IMR-90 (cell line): Measurements from ENCODE around the gene TSPAN1. TPM values are rescaled to one million over a fixed set of nuclear protein-coding genes. Genes with fewer than 3 reads are reported as not detected.

Source experiments
- ATAC-seq: fragments of 200-7000 bp; cut with Tn5 transposase; 2 replicates; pipeline ENCODE4 v1.9.1; 2020; ENCODE audit warnings: low read depth, mild to moderate bottlenecking, moderate library complexity
- BruUV-seq: library from RNA; stranded (reverse); fragments of 400-500 nt; replicated peaks from 2 replicates; lab custom pipeline; 2021; lab: Mats Ljungman, UMichigan
- CTCF ChIA-PET: fragments of 300-600 bp; formaldehyde crosslinking; extraction: SDS; loops from one replicate; lab custom pipeline; 2021; ENCODE audit warnings: antibody characterized with exemption; lab: Yijun Ruan, JAX
- POLR2A ChIA-PET: fragments of 300-600 bp; sonication (Branson Sonifier 250); formaldehyde crosslinking; loops from one replicate; lab custom pipeline; 2022; ENCODE audit warnings: antibody characterized with exemption; ENCODE audit not compliant: unreplicated experiment; lab: Charles Lee
- DNase-seq: peaks from one replicate; pipeline ENCODE4 v3.0.0; 2013
- H2AFZ ChIP-seq: replicated peaks from 2 replicates; pipeline ENCODE3; 2013; ENCODE audit warnings: low read length, mild to moderate bottlenecking; ENCODE audit not compliant: poor library complexity
- H2AK5ac ChIP-seq: 2 replicates; pipeline ENCODE4 v1.6.1; 2013; ENCODE audit warnings: low read depth, low read length, inconsistent platforms
- H2AK9ac ChIP-seq: replicated peaks from 2 replicates; pipeline ENCODE3; 2013; ENCODE audit warnings: mild to moderate bottlenecking, low read depth, low read length, moderate library complexity; ENCODE audit not compliant: poor library complexity
- H2BK120ac ChIP-seq: 2 replicates; pipeline ENCODE4 v1.6.1; 2013; ENCODE audit warnings: low read depth, low read length, inconsistent platforms
- H2BK15ac ChIP-seq: 3 replicates; pipeline ENCODE4 v1.6.1; 2013; ENCODE audit warnings: low read depth, low read length, inconsistent platforms
- H2BK20ac ChIP-seq: 2 replicates; pipeline ENCODE4 v1.6.1; 2013; ENCODE audit warnings: low read depth, mild to moderate bottlenecking, inconsistent platforms, low read length, moderate library complexity
- H2BK5ac ChIP-seq: 2 replicates; pipeline ENCODE4 v1.6.1; 2013; ENCODE audit warnings: mild to moderate bottlenecking, low read depth, low read length, inconsistent platforms; ENCODE audit not compliant: poor library complexity, severe bottlenecking
- H3K14ac ChIP-seq: replicated peaks from 2 replicates; pipeline ENCODE4 v1.6.1; 2013; ENCODE audit warnings: low read depth, low read length, inconsistent platforms
- H3K18ac ChIP-seq: 2 replicates; pipeline ENCODE4 v1.6.1; 2013; ENCODE audit warnings: low read depth, low read length, control low read depth
- H3K23ac ChIP-seq: 2 replicates; pipeline ENCODE4 v1.6.1; 2013; ENCODE audit warnings: low read depth, low read length, inconsistent platforms
- H3K27ac ChIP-seq: 2 replicates; pipeline ENCODE4 v1.5.1; 2013; ENCODE audit warnings: mild to moderate bottlenecking, control low read depth, low read length; ENCODE audit not compliant: insufficient read depth
- H3K27me3 ChIP-seq: 2 replicates; pipeline ENCODE4 v1.6.1; 2013; ENCODE audit warnings: low read length; ENCODE audit not compliant: control insufficient read depth, insufficient read depth
- H3K36me3 ChIP-seq: 2 replicates; pipeline ENCODE4 v1.6.1; 2013; ENCODE audit warnings: low read length, mixed read lengths; ENCODE audit not compliant: control insufficient read depth, insufficient read depth
- H3K4ac ChIP-seq: 2 replicates; pipeline ENCODE4 v1.6.1; 2013; ENCODE audit warnings: low read depth, low read length, inconsistent platforms
- H3K4me1 ChIP-seq: 2 replicates; pipeline ENCODE4 v1.6.1; 2013; ENCODE audit warnings: low read length, mixed read lengths; ENCODE audit not compliant: control insufficient read depth, insufficient read depth
- H3K4me2 ChIP-seq: 2 replicates; pipeline ENCODE4 v1.6.1; 2013; ENCODE audit warnings: low read depth, mild to moderate bottlenecking, control low read depth, low read length, moderate library complexity
- H3K4me3 ChIP-seq: 2 replicates; pipeline ENCODE4 v1.5.1; 2013; ENCODE audit warnings: low read depth, mild to moderate bottlenecking, control low read depth, low read length, moderate library complexity; ENCODE audit not compliant: insufficient read depth
- H3K56ac ChIP-seq: 2 replicates; pipeline ENCODE4 v1.6.1; 2013; ENCODE audit warnings: low read length, inconsistent platforms; ENCODE audit not compliant: insufficient read depth; ENCODE audit errors: extremely low read depth
- H3K79me1 ChIP-seq, 2 experiments: 2 replicates each; pipeline ENCODE4 v1.6.1; 2013; ENCODE audit warnings: low read length in 2 of 2, inconsistent platforms in 1 of 2, low read depth in 1 of 2
- H3K9ac ChIP-seq: 2 replicates; pipeline ENCODE4 v1.6.1; 2013; ENCODE audit warnings: low read depth, low read length, control low read depth
- H3K9me1 ChIP-seq: 2 replicates; pipeline ENCODE4 v1.6.1; 2013; ENCODE audit warnings: low read length, inconsistent platforms; ENCODE audit not compliant: insufficient read depth
- H3K9me3 ChIP-seq: 2 replicates; pipeline ENCODE4 v1.6.1; 2013; ENCODE audit warnings: low read length; ENCODE audit not compliant: control insufficient read depth, insufficient read depth
- H4K20me1 ChIP-seq: 2 replicates; pipeline ENCODE4 v1.6.1; 2013; ENCODE audit warnings: low read length, inconsistent platforms; ENCODE audit not compliant: insufficient read depth
- H4K5ac ChIP-seq: 2 replicates; pipeline ENCODE4 v1.6.1; 2013; ENCODE audit warnings: mild to moderate bottlenecking, low read depth, low read length, control low read depth
- H4K8ac ChIP-seq, 2 experiments: 2 replicates each; pipeline ENCODE4 v1.6.1; 2013; ENCODE audit warnings: low read depth in 2 of 2, low read length in 2 of 2, control low read depth in 1 of 2, inconsistent platforms in 1 of 2
- H4K91ac ChIP-seq: 2 replicates; pipeline ENCODE4 v1.6.1; 2013; ENCODE audit warnings: low read depth, low read length, inconsistent platforms; ENCODE audit not compliant: insufficient read depth
- BHLHE40 ChIP-seq: fragments of 150-350 bp; IDR thresholded peaks from 2 replicates; pipeline ENCODE4 v1.6.1; 2016; ENCODE audit warnings: mild to moderate bottlenecking, low read depth, low read length
- CEBPB ChIP-seq: IDR thresholded peaks from 2 replicates; pipeline ENCODE4 v1.6.1; 2012; ENCODE audit warnings: low read depth, low read length, improper control_type of control experiment
- CHD1 ChIP-seq: IDR thresholded peaks from 2 replicates; pipeline ENCODE4 v1.6.1; 2012; ENCODE audit warnings: low read depth, low read length, improper control_type of control experiment
- FOS ChIP-seq: fragments of 150-350 bp; IDR thresholded peaks from 2 replicates; pipeline ENCODE4 v1.6.1; 2016; ENCODE audit warnings: low read depth, low read length
- MAFK ChIP-seq: IDR thresholded peaks from 2 replicates; pipeline ENCODE4 v1.6.1; 2012; ENCODE audit warnings: low read depth, low read length, improper control_type of control experiment
- MAZ ChIP-seq: IDR thresholded peaks from 2 replicates; pipeline ENCODE4 v1.6.1; 2012; ENCODE audit warnings: low read depth, mild to moderate bottlenecking, low read length, improper control_type of control experiment, moderate library complexity, borderline replicate concordance
- MXI1 ChIP-seq: IDR thresholded peaks from 2 replicates; pipeline ENCODE4 v1.6.1; 2012; ENCODE audit warnings: low read depth, mild to moderate bottlenecking, low read length, moderate library complexity, borderline replicate concordance
- NFE2L2 ChIP-seq: fragments of 150-350 bp; IDR thresholded peaks from 2 replicates; pipeline ENCODE4 v1.6.1; 2016; ENCODE audit warnings: low read depth, mild to moderate bottlenecking, low read length
- POLR2A ChIP-seq: IDR thresholded peaks from 2 replicates; pipeline ENCODE4 v1.6.1; 2012; ENCODE audit warnings: mild to moderate bottlenecking, low read depth, low read length
- RAD21 ChIP-seq: IDR thresholded peaks from 2 replicates; pipeline ENCODE4 v1.6.1; 2012; ENCODE audit warnings: low read length, improper control_type of control experiment
- SMC3 ChIP-seq: fragments of 150-350 bp; IDR thresholded peaks from 2 replicates; pipeline ENCODE4 v1.6.1; 2016; ENCODE audit warnings: low read depth, mild to moderate bottlenecking, antibody characterized with exemption, low read length, moderate library complexity
- WGBS, 2 experiments: methylation state at CpG; one replicate each; pipeline versions ENCODE4 v1.1.5 to v1.1.7; 2013; ENCODE audit warnings: missing lambda C conversion rate in 2 of 2; ENCODE audit not compliant: insufficient read length in 1 of 2; ENCODE audit errors: extremely low coverage in 2 of 2; 5-methylcytosine and 5-hydroxymethylcytosine counted together
- dilution Hi-C: fragments of 300-500 bp; cut with HindIII; formaldehyde crosslinking; loops from one replicate; pipeline ENCODE4 v1.14.3; 2018; ENCODE audit warnings: low sequenced_read_pairs; ENCODE audit not compliant: unreplicated experiment
- in situ Hi-C: fragments of 300-500 bp; cut with MboI; formaldehyde crosslinking; loops from 3 replicates; pipeline ENCODE4 v1.14.3; 2019; ENCODE audit warnings: low sequenced_read_pairs, inconsistent platforms, mixed read lengths
- intact Hi-C: fragments of 100-400 bp; cut with micrococcal nuclease; formaldehyde crosslinking; loops from 2 replicates; pipeline ENCODE4 v1.10.0; 2022
- polyA plus RNA-seq, 3 experiments: library from polyadenylated mRNA; depleted of rRNA; stranded (reverse); fragments of >200 nt; gene quantifications; 2 replicates each; pipeline ENCODE4 v1.2.3, GENCODE V29; 2012; ENCODE audit warnings: low replicate concordance in 1 of 3
- total RNA-seq: library from RNA; depleted of rRNA; stranded (reverse); fragments of >200 nt; gene quantifications from 2 replicates; pipeline ENCODE4 v1.2.3, GENCODE V29; 2012
- TF ChIP-seq, protein P1 (sequence below): fragments of 150-350 bp; IDR thresholded peaks from 2 replicates; pipeline ENCODE4 v1.6.1; 2016; ENCODE audit warnings: low read depth, mild to moderate bottlenecking, low read length, moderate library complexity, borderline replicate concordance
- TF ChIP-seq, protein P2 (sequence below): conservative IDR thresholded peaks from 2 replicates; pipeline ENCODE4 v1.5.1; 2012; ENCODE audit warnings: mild to moderate bottlenecking, low read depth, low read length, improper control_type of control experiment
- TF ChIP-seq, protein P3 (sequence below): fragments of 150-350 bp; IDR thresholded peaks from 2 replicates; pipeline ENCODE4 v1.6.1; 2017; ENCODE audit warnings: mild to moderate bottlenecking, antibody characterized with exemption, low read length, low read depth

The TSPAN1 gene
- total and polyA plus RNA-seq, 2 of the 4 experiments (the other 2 are of a cell fraction): 0.18 to 0.82 TPM

DNA sequence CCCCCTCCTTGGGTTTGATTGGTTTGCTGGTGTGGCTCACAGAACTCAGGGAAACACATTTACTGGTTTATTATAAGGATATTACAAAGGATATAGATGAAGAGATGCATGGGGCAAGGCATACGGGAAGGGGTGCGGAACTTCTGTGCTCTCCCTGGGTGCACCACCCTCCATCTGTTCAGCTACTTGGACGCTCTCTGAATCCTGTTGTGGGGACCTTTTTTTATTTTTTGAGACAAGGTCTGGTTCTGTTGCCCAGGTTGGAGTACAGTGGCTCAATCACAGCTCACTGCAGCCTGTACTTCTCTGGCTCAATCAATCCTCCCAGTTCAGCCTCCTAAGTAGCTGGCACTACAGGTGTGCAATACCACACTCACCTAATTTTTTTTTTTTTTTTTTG lies 35.7 kb downstream of the TSPAN1 start:
- dilution Hi-C loops (no loop called here), intact Hi-C loops (no loop called here), in situ Hi-C loops (no loop called here)
- Histone ChIP-seq H4K8ac (no peak overlapping the region), H4K20me1 (no peaks in the 10 kb centered on the region), H2BK20ac (no peak overlapping the region), H2AK9ac (no peak overlapping the region), H2BK5ac (no peak overlapping the region), H4K91ac (no peak overlapping the region), H3K79me1 (no peaks in the 10 kb centered on the region; a peak in 1 of 4 replicates), H2BK120ac (no peak overlapping the region), H3K18ac (no peak overlapping the region), H2AFZ (no peak overlapping the region), H3K4me3 (no peak overlapping the region), H3K23ac (no peak overlapping the region), H3K56ac (no peak overlapping the region), H2AK5ac (no peak overlapping the region), H3K14ac (no peak overlapping the region), H4K5ac (no peak overlapping the region), H3K4me1 (peaks cover 2% of the 10 kb centered on the region; the same call in 1 of the 2 replicates), H3K9me1 (peaks cover 2% of the 10 kb centered on the region; the same call in 1 of the 2 replicates), H3K4me2 (no peak overlapping the region), H3K36me3 (no peaks in the 10 kb centered on the region), H3K4ac (no peak overlapping the region), H3K9me3 (no peaks in the 10 kb centered on the region), H2BK15ac (no peak overlapping the region), H3K9ac (no peak overlapping the region), H3K27ac (no peak overlapping the region), H3K27me3 (no peaks in the 10 kb centered on the region)
- TF ChIP-seq RAD21: no peak
- no peak for TF ChIP-seq NFE2L2
- no peak for TF ChIP-seq MAFK
- TF ChIP-seq, protein P1, sequence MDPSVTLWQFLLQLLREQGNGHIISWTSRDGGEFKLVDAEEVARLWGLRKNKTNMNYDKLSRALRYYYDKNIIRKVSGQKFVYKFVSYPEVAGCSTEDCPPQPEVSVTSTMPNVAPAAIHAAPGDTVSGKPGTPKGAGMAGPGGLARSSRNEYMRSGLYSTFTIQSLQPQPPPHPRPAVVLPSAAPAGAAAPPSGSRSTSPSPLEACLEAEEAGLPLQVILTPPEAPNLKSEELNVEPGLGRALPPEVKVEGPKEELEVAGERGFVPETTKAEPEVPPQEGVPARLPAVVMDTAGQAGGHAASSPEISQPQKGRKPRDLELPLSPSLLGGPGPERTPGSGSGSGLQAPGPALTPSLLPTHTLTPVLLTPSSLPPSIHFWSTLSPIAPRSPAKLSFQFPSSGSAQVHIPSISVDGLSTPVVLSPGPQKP: no peak
- TF ChIP-seq POLR2A: no peak
- TF ChIP-seq CEBPB: no peak
- no peak for TF ChIP-seq BHLHE40
- TF ChIP-seq SMC3: no peak
- TF ChIP-seq CHD1: no peak
- TF ChIP-seq, protein P2, sequence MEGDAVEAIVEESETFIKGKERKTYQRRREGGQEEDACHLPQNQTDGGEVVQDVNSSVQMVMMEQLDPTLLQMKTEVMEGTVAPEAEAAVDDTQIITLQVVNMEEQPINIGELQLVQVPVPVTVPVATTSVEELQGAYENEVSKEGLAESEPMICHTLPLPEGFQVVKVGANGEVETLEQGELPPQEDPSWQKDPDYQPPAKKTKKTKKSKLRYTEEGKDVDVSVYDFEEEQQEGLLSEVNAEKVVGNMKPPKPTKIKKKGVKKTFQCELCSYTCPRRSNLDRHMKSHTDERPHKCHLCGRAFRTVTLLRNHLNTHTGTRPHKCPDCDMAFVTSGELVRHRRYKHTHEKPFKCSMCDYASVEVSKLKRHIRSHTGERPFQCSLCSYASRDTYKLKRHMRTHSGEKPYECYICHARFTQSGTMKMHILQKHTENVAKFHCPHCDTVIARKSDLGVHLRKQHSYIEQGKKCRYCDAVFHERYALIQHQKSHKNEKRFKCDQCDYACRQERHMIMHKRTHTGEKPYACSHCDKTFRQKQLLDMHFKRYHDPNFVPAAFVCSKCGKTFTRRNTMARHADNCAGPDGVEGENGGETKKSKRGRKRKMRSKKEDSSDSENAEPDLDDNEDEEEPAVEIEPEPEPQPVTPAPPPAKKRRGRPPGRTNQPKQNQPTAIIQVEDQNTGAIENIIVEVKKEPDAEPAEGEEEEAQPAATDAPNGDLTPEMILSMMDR: no peak
- no peak for TF ChIP-seq MAZ
- TF ChIP-seq, protein P3, sequence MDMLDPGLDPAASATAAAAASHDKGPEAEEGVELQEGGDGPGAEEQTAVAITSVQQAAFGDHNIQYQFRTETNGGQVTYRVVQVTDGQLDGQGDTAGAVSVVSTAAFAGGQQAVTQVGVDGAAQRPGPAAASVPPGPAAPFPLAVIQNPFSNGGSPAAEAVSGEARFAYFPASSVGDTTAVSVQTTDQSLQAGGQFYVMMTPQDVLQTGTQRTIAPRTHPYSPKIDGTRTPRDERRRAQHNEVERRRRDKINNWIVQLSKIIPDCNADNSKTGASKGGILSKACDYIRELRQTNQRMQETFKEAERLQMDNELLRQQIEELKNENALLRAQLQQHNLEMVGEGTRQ: no peak
- no peak for TF ChIP-seq MXI1
- no peak for TF ChIP-seq FOS
- POLR2A ChIA-PET: no interaction called here
- ATAC-seq: no peak
- BruUV-seq: no TSS peak
- CTCF ChIA-PET: interaction anchor here (1.1 kb wide), 1 partner anchor 13 kb away, joined by 4 read pairs; no protein-coding TSS in a partner anchor
- DNase-seq: no peak
- WGBS, 2 experiments: 80% methylated on average over 1 of the region's 3 CpGs; no CpG with 5 or more reads in 1 of the 2 experiments
